ENCODE results near the gene EDEM2.
"Not testable (repeated sequence)": the region's sequence is repeated elsewhere in the genome, so short reads cannot be mapped to it uniquely, and the experiment has no call there.

The EDEM2 gene

GRCh38 chr20:35146920-35147574 is at the start of gene EDEM2:
EDEM2 (minus strand) TSS chr20:35147336; CDS start chr20:35147258, 78 bp downstream.
- Mint-ChIP-seq H3K4me1 (peaks cover 37% of the 10 kb centered on the region), H3K9me3 (no peaks in the 10 kb centered on the region), H3K27me3 (no peaks in the 10 kb centered on the region), H3K27ac (peak within 1 kb of the TSS; percentile 91 to 98), H3K4me3 (peak within 1 kb of the TSS; percentile 93 to 96)
- peak; percentile 93 for ATAC-seq
- DNase-seq = peak; percentile 87 to 94

- Mint-ChIP-seq H3K27ac (no peak overlapping the region), H3K4me3 (no peak overlapping the region), H3K4me1 (no peaks in the 10 kb centered on the region), H3K9me3 (peaks cover 7 to 12% of the 10 kb centered on the region in 2 donors), H3K27me3 (no peaks in the 10 kb centered on the region)
- DNase-seq (no peak), ATAC-seq (no peak)
These were observed 49.2 kb upstream of the EDEM2 start for GRCh38 chr20:35196313-35196712.

GRCh38 chr20:35193031-35193791 is 46.1 kb upstream of the EDEM2 start:
- H3K9me3 Mint-ChIP-seq = peaks cover 7 to 12% of the 10 kb centered on the region in 2 donors
- not testable (repeated sequence) for ATAC-seq, H3K4me3 Mint-ChIP-seq, H3K4me1 Mint-ChIP-seq, H3K27me3 Mint-ChIP-seq, H3K27ac Mint-ChIP-seq, DNase-seq

- Mint-ChIP-seq H3K27me3 (no peaks in the 10 kb centered on the region), H3K4me1 (no peaks in the 10 kb centered on the region), H3K9me3 (peaks cover 7 to 10% of the 10 kb centered on the region in 2 donors), H3K27ac (no peak overlapping the region), H3K4me3 (no peak overlapping the region)
- ATAC-seq (no peak), DNase-seq (no peak)
These were observed 45.2 kb upstream of the EDEM2 start for GRCh38 chr20:35192118-35192872.

- Mint-ChIP-seq H3K4me3 (no peak overlapping the region), H3K27me3 (no peaks in the 10 kb centered on the region), H3K4me1 (no peaks in the 10 kb centered on the region), H3K27ac (no peak overlapping the region), H3K9me3 (peaks cover 3% of the 10 kb centered on the region in 2 donors)
- no peak for ATAC-seq
- no peak for DNase-seq
These were observed 44.4 kb upstream of the EDEM2 start for GRCh38 chr20:35191419-35192117.

GRCh38 chr20:35190556-35190955 is 43.4 kb upstream of the EDEM2 start:
- H3K9me3 Mint-ChIP-seq = no peaks in the 10 kb centered on the region
- no peaks in the 10 kb centered on the region for H3K4me1 Mint-ChIP-seq
- no peak overlapping the region for H3K4me3 Mint-ChIP-seq
- H3K27me3 Mint-ChIP-seq = no peaks in the 10 kb centered on the region
- ATAC-seq = no peak
- DNase-seq = no peak
- H3K27ac Mint-ChIP-seq = no peak overlapping the region

GRCh38 chr20:35189223-35189622 is 42.1 kb upstream of the EDEM2 start:
- not testable (repeated sequence) for H3K9me3 Mint-ChIP-seq, H3K4me3 Mint-ChIP-seq, H3K27ac Mint-ChIP-seq, ATAC-seq, DNase-seq, H3K4me1 Mint-ChIP-seq, H3K27me3 Mint-ChIP-seq

GRCh38 chr20:35187584-35188190 is 40.6 kb upstream of the EDEM2 start:
- Mint-ChIP-seq H3K4me1 (no peaks in the 10 kb centered on the region), H3K9me3 (no peaks in the 10 kb centered on the region), H3K4me3 (no peak overlapping the region), H3K27me3 (no peaks in the 10 kb centered on the region), H3K27ac (peak overlapping the region in 1 of 2 donors; percentile 23)
- DNase-seq = no peak
- no peak for ATAC-seq

GRCh38 chr20:35186691-35187289 is 39.7 kb upstream of the EDEM2 start:
- H3K27me3 Mint-ChIP-seq, H3K4me3 Mint-ChIP-seq, H3K9me3 Mint-ChIP-seq, ATAC-seq, H3K27ac Mint-ChIP-seq, H3K4me1 Mint-ChIP-seq, DNase-seq: not testable (repeated sequence)

GRCh38 chr20:35181731-35182130 is 34.6 kb upstream of the EDEM2 start:
- H3K4me3 Mint-ChIP-seq = no peak overlapping the region
- H3K27me3 Mint-ChIP-seq = no peaks in the 10 kb centered on the region
- ATAC-seq (no peak), DNase-seq (no peak)
- H3K9me3 Mint-ChIP-seq = no peaks in the 10 kb centered on the region
- no peaks in the 10 kb centered on the region for H3K4me1 Mint-ChIP-seq
- no peak overlapping the region for H3K27ac Mint-ChIP-seq

- Mint-ChIP-seq H3K4me3 (no peak overlapping the region), H3K27me3 (no peaks in the 10 kb centered on the region), H3K27ac (no peak overlapping the region), H3K4me1 (no peaks in the 10 kb centered on the region), H3K9me3 (no peaks in the 10 kb centered on the region)
- ATAC-seq = no peak
- no peak for DNase-seq
These were observed 33.1 kb upstream of the EDEM2 start for GRCh38 chr20:35180266-35180665.

- DNase-seq = no peak
- Mint-ChIP-seq H3K9me3 (no peaks in the 10 kb centered on the region), H3K27ac (no peak overlapping the region), H3K4me1 (no peaks in the 10 kb centered on the region), H3K4me3 (no peak overlapping the region), H3K27me3 (no peaks in the 10 kb centered on the region)
- ATAC-seq = no peak
These were observed 32.4 kb upstream of the EDEM2 start for GRCh38 chr20:35179292-35180212.

GRCh38 chr20:35176132-35176531 is 29.0 kb upstream of the EDEM2 start:
- H3K27me3 Mint-ChIP-seq = no peaks in the 10 kb centered on the region

More at GRCh38 chr20:35176132-35176531, 29.0 kb upstream of the EDEM2 start:
- Mint-ChIP-seq H3K9me3 (no peaks in the 10 kb centered on the region), H3K4me1 (peaks cover 21% of the 10 kb centered on the region), H3K27ac (no peak overlapping the region), H3K4me3 (no peak overlapping the region)
- ATAC-seq (no peak), DNase-seq (no peak)

All from stimulated activated naive CD8-positive, alpha-beta T cell treated with anti-CD3 and anti-CD28 coated beads, Interleukin-15, amount 100 ng/mL, for 72 hours (primary cell).